ENCODE measurements around the gene TMEM184B.

TMEM184B gene

DNA sequence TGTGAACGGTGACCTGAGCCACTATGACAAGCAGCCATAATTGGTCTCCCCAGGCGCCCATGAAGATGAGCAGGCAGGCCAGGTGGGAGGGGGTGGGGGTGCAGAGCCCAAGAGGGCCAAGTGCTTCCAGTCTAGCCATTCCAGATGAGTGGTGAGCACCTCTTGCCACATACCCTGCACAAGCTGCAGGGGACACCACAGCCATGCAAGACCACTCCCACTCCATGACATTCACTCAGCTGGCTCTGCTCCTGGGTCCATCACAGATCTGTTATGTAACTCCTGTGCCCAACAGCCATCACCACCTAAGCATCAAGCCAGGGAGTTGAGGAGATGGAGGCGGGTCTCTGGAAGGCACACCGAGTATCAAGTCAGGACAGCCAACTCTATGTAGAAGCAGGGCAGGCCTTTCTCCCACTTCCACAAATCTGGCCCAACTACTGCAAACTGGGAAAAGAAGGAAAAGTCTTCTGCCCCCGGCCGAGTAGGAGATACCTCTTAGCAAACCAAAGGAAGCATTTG, 8.4 kb downstream of the TMEM184B start:
- peaks cover 44 to 58% of the 10 kb centered on the region in 2 experiments for H3K4me1 ChIP-seq (ENCODE audit: control insufficient read depth in 1 of 2, insufficient read depth in 1 of 2, low read depth in 1 of 2, low read length in 1 of 2)
- peak overlapping the region; percentile 9 for H3K27ac ChIP-seq
- TF ChIP-seq, protein P1, sequence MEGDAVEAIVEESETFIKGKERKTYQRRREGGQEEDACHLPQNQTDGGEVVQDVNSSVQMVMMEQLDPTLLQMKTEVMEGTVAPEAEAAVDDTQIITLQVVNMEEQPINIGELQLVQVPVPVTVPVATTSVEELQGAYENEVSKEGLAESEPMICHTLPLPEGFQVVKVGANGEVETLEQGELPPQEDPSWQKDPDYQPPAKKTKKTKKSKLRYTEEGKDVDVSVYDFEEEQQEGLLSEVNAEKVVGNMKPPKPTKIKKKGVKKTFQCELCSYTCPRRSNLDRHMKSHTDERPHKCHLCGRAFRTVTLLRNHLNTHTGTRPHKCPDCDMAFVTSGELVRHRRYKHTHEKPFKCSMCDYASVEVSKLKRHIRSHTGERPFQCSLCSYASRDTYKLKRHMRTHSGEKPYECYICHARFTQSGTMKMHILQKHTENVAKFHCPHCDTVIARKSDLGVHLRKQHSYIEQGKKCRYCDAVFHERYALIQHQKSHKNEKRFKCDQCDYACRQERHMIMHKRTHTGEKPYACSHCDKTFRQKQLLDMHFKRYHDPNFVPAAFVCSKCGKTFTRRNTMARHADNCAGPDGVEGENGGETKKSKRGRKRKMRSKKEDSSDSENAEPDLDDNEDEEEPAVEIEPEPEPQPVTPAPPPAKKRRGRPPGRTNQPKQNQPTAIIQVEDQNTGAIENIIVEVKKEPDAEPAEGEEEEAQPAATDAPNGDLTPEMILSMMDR (IDR thresholded peaks at IDR 0.05) = no peak
- no peaks in the 10 kb centered on the region for H3K27me3 ChIP-seq
- no peaks in the 10 kb centered on the region for H3K36me3 ChIP-seq
- H3K9me3 ChIP-seq = no peaks in the 10 kb centered on the region
- no peak overlapping the region for H3K4me3 ChIP-seq (ENCODE audit: low read depth in 1 of 2, low read length in 1 of 2)

GRCh38 chr22:38262051-38262795, 10.6 kb downstream of the TMEM184B start:
- H3K4me1 ChIP-seq (ENCODE audit: control insufficient read depth in 1 of 2, insufficient read depth in 1 of 2, low read depth in 1 of 2, low read length in 1 of 2) = peaks cover 51 to 68% of the 10 kb centered on the region in 2 experiments
- TF ChIP-seq, protein P1 (IDR thresholded peaks at IDR 0.05) = peak; percentile 23

DNA sequence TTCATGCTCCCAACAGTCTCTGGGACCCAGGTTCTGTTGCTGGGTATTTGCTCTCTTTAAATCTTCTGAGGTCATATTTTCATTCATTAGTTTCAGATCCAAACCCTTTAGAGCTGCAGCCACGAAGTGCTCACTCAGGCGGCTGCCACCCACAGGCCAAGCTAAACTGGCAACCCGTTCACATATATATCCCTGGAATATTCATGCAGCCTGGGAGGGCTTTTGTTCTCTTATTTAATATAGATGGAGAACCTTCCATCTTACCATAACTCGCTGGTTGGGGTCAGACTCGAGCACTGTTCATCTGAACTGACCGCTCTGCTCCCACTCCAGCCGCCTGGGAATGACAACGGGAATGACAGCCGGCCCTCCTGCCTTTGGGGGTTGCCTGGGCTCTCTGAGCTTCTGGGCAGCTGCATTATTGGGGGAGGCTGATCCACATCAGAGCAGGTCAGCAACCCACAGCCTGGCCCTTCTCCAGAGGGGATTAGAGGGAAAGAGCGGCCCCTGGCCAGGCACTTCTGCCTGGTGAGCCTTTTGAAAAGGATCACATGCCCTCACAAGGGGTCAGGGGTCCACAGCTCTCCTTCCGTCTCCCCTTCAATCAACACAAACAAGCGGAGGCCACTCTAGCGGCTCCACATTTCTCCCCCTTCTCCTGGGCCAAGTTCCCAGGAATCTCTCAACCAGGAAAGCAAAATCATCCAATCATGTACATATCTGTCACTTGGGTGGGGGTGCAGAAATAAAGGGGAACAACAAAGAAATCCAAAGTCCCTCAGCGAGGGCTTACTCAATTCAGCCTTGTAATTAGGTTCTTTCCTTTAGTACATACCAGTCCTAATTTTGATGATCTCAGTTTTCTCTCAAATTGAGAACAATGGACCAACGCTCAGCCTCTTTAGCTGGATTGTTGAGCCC, 11.8 kb downstream of the TMEM184B start:
- H3K27ac ChIP-seq = peak overlapping the region; percentile 95
- no peaks in the 10 kb centered on the region for H3K27me3 ChIP-seq
- H3K9me3 ChIP-seq = no peaks in the 10 kb centered on the region
- H3K4me1 ChIP-seq (ENCODE audit: control insufficient read depth in 1 of 2, insufficient read depth in 1 of 2, low read depth in 1 of 2, low read length in 1 of 2) = peaks cover 49 to 66% of the 10 kb centered on the region in 2 experiments
- no peaks in the 10 kb centered on the region for H3K36me3 ChIP-seq
- peak overlapping the region in 1 of 2 experiments; percentile 39 for H3K4me3 ChIP-seq (ENCODE audit: low read depth in 1 of 2, low read length in 1 of 2)
- TF ChIP-seq, protein P1 (IDR thresholded peaks at IDR 0.05) = peak; percentile 3

More at GRCh38 chr22:38262051-38262795, 10.6 kb downstream of the TMEM184B start:
- H3K27me3 ChIP-seq = no peaks in the 10 kb centered on the region
- no peaks in the 10 kb centered on the region for H3K36me3 ChIP-seq
- peak overlapping the region; percentile 95 for H3K27ac ChIP-seq
- no peaks in the 10 kb centered on the region for H3K9me3 ChIP-seq
- H3K4me3 ChIP-seq (ENCODE audit: low read depth in 1 of 2, low read length in 1 of 2) = no peak overlapping the region

DNA sequence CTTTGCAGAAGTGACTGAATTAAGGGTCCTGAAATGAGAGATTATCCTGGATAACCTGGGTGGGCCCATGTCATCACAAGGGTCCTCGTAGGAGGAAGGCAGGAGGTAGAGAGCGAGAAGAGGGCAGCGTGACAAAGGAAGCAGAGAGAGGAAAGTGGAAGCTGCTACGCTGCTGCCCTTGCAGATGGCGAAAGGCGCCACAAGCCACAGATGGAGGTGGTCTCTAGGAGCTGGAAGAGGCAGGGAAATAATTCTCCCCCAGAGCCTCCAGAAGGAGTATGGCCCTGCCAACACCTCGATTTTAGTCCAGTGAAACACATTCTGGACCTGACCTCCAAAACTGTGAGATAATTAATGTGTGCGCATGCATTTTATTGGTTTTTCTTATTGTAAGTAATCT, 13.4 kb downstream of the TMEM184B start:
- Histone ChIP-seq H3K36me3 (no peaks in the 10 kb centered on the region), H3K4me1 (ENCODE audit: control insufficient read depth in 1 of 2, insufficient read depth in 1 of 2, low read depth in 1 of 2, low read length in 1 of 2) (peaks cover 45 to 63% of the 10 kb centered on the region in 2 experiments), H3K4me3 (ENCODE audit: low read depth in 1 of 2, low read length in 1 of 2) (peak overlapping the region; percentile 11 to 39), H3K27me3 (no peaks in the 10 kb centered on the region), H3K9me3 (no peaks in the 10 kb centered on the region), H3K27ac (peak overlapping the region; percentile 95)
- TF ChIP-seq, protein P1 (IDR thresholded peaks at IDR 0.05) = no peak

- Histone ChIP-seq H3K4me1 (ENCODE audit: control insufficient read depth in 1 of 2, insufficient read depth in 1 of 2, low read depth in 1 of 2, low read length in 1 of 2) (peaks cover 45 to 63% of the 10 kb centered on the region in 2 experiments), H3K27ac (peak overlapping the region; percentile 95), H3K36me3 (no peaks in the 10 kb centered on the region), H3K9me3 (no peaks in the 10 kb centered on the region), H3K27me3 (no peaks in the 10 kb centered on the region), H3K4me3 (ENCODE audit: low read depth in 1 of 2, low read length in 1 of 2) (no peak overlapping the region)
- TF ChIP-seq, protein P1 (IDR thresholded peaks at IDR 0.05) = no peak
Measured at GRCh38 chr22:38258895-38259294, 13.9 kb downstream of the TMEM184B start.

Data from neutrophil (primary cell).